Measurements from ENCODE around the gene IFT172.

DNA sequence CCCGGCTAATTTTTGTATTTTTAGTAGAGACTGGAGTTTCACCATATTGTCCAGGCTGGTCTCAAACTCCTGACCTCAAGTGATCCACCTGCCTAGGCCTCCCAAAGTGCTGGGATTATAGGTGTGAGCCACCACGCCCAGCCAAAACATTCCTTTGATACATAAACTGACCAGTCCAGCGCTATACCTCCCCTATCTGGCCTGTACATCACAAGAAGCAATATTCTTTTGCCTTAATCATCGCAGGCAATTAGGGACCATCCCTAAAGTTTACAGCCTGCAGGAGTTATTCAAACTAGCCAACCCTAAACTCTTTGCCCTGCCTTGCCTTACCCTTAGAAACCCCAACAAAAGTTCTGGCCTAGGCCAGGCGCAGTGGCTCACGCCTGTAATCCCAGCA is 73.4 kb downstream of the IFT172 start:
- TF ChIP-seq, protein P1, sequence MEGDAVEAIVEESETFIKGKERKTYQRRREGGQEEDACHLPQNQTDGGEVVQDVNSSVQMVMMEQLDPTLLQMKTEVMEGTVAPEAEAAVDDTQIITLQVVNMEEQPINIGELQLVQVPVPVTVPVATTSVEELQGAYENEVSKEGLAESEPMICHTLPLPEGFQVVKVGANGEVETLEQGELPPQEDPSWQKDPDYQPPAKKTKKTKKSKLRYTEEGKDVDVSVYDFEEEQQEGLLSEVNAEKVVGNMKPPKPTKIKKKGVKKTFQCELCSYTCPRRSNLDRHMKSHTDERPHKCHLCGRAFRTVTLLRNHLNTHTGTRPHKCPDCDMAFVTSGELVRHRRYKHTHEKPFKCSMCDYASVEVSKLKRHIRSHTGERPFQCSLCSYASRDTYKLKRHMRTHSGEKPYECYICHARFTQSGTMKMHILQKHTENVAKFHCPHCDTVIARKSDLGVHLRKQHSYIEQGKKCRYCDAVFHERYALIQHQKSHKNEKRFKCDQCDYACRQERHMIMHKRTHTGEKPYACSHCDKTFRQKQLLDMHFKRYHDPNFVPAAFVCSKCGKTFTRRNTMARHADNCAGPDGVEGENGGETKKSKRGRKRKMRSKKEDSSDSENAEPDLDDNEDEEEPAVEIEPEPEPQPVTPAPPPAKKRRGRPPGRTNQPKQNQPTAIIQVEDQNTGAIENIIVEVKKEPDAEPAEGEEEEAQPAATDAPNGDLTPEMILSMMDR (IDR thresholded peaks at IDR 0.05) = no peak
- TF ChIP-seq EP300 (IDR thresholded peaks at IDR 0.05) = no peak
- TF ChIP-seq POLR2A (IDR thresholded peaks at IDR 0.05) = no peak

Data from ovary (tissue), 3 donors.